COLO829 (cell line): ENCODE measurements around the gene SAP30L.

ENCODE experiments used
- DNase-seq: peaks from one replicate; pipeline ENCODE4 v3.0.0; 2012; ENCODE audit warnings: low spot score

The SAP30L gene, protein sequence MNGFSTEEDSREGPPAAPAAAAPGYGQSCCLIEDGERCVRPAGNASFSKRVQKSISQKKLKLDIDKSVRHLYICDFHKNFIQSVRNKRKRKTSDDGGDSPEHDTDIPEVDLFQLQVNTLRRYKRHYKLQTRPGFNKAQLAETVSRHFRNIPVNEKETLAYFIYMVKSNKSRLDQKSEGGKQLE

GRCh38 chr5:154445422-154446194 lies at the start of gene SAP30L:
Gene SAP30L, plus strand, starts transcription at chr5:154445997. Its CDS starts 608 bp downstream, at chr5:154446605.
- peak; percentile 94 for DNase-seq

DNA sequence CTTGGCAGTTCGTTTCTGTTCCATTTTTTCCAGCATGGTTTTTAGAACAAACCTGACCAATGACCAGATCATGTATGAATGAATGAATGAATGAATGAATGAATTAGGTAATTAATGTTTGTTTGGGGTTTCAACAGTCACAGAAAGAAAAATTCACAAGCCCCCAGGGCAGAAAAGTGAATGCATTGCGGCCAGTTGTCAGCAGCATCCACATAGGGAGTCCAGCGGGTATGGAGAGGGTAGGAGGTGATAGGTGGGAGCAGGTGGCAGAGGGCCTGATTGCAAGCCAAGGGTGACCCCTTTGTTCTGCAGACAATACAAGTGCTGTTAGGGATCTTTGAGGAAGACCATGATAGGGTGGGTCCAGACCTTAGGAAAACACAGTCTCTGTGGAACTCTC lies 49.7 kb upstream of the SAP30L start:
- DNase-seq, result no peak

- no peak for DNase-seq
Observed at GRCh38 chr5:154397652-154398406, 48.0 kb upstream of the SAP30L start.

DNA sequence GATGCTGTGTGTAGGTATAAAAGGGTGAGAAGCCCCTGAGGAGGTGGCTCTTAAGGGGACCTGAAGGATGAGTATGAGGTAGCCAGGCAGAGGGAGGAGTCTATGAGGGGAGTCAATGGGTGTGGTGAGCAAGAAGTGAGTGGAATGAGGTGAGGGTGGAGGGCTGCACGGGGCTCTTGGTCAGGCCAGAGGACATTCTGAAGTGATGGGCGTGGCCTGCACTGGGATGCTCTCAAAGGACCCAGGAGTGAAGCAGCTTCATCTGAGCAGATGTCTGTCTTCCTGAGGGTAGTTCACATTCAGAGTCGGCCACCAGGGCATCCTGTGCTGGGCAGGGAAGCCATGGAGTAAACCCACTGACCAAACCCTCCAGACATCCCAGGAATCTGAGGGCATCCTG lies 45.1 kb upstream of the SAP30L start:
- DNase-seq, result no peak

GRCh38 chr5:154401355-154401754 lies 44.4 kb upstream of the SAP30L start:
- no peak for DNase-seq

DNA sequence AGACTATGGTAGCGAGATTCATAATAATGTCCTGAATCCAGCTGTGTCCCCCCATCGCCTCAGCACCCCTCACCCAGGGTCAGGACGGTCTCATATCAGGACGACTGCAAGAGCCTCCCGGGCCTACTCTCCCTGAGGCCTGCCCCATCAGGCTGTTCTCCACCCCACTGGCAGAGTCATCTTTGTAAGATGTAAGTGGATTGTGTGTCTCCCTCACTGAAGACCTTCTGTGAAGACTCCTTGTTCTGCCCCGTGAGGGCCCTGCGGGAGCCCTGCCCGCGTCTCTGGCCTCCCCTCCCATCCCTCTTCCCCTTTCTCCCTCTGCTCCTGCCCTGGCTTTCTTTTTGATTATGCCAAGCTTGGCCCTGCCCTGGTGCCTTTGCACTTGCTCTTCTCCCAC lies 43.9 kb upstream of the SAP30L start:
- no peak for DNase-seq

- DNase-seq, result no peak
Observed at GRCh38 chr5:154402611-154403010, 43.2 kb upstream of the SAP30L start.

DNA sequence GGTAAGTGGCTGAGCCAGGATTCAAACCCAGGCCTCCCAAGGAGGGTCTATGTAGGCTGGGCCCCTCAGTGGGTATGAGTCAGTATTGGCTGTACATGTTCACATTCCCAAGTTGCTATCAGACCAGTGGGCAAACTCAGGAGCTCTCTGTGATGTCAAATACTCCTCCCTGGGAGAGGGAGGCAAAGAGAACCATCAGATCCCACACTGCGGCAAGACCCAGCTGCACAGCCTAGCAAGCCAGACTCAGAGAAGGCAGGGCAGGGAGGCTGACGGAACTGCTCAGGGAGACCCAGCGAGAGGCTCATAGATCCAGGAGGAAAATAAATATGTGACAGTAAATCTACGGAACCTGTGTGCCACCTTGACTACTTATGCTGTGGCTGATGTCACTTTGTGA lies 42.6 kb upstream of the SAP30L start:
- no peak for DNase-seq

DNA sequence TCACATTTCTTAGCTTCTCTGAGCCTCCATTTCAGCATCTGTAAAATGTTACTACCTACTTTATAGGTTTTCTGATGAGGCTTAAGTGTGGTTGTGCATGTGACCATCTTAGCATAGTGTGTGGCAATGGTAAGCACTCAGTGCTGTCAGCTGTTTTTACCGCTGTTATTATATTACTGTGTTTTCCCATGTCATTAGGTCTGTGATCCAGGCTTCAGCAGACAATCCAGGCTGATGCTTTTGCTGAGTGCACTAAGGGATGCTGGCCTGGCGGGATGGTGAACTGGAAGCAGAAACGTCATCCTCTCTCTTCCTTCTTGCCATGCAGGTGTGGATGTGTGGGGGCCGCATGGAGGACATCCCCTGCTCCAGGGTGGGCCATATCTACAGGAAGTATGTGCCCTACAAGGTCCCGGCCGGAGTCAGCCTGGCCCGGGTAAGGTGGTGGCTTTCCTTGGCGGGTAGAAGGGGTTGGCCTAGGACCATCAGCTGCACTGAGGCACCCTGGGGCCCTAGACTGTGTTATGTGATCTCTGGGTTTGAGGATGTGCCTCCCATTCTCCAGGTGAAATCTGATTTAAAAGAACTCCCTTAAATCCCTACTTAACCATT lies 41.9 kb upstream of the SAP30L start:
- no peak for DNase-seq

GRCh38 chr5:154405078-154405792 lies 40.6 kb upstream of the SAP30L start:
- peak; percentile 65 for DNase-seq

GRCh38 chr5:154406231-154406630 lies 39.6 kb upstream of the SAP30L start:
- DNase-seq, result no peak

- no peak for DNase-seq
Observed at GRCh38 chr5:154406826-154407225, 39.0 kb upstream of the SAP30L start.

- no peak for DNase-seq
Observed at GRCh38 chr5:154408811-154409210, 37.0 kb upstream of the SAP30L start.

DNA sequence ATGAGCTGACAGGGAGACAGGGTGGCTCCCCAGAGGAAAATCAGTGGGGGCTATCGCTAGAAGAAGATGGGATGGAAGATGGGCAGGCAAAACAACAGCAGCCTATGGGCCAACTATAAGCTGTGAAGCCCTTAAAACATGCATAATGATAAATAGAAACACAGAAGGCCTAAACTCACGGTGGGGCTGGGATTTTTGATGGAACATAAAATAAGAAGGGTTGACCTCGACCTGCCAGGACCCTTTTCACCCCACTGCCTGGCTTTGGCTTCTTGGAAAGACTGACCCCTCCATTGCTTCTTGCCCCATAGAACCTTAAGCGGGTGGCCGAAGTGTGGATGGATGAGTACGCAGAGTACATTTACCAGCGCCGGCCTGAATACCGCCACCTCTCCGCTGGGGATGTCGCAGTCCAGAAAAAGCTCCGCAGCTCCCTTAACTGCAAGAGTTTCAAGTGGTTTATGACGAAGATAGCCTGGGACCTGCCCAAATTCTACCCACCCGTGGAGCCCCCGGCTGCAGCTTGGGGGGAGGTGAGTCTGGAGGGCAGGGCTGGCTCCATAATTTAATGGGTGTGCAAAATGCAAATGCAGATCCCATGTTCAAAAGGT lies 36.5 kb upstream of the SAP30L start:
- no peak for DNase-seq

DNA sequence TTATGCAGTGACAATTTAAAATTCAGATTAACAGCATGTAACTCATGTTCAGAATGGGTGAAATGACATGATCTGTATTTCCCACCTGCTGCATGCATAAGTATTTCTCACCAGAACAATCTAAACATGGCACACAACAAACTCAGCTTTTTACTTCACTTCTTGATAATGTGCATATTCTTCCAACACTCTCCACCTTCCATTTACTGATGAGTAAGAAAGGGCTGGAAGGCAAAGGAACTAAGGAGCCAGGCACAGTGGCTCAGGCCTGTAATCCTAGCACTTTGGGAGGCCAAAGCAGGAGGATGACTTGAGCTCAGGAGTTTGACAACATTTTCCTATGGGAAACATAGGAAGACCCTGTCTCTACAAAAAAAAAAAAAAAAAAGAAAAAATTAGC lies 35.8 kb upstream of the SAP30L start:
- DNase-seq, result no peak

DNA sequence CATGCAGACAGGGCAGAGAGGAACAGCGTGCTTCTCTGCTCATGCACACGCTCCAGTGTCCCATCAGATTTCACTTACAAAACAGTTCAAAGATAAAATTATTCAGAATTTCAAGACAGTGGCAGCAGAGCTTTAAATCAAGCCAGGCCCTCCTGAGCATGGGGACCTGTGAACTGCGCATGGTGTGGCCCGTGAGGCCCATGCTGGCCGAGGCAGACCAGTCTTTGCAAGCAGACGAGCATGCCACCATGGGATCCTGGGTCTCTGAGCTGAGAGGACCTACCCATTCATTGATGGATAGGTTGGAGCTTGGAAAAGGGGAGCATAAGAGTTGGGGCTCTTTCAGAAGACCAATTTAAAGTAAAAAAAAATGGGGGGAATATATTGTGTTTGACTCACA lies 35.0 kb upstream of the SAP30L start:
- no peak for DNase-seq

- no peak for DNase-seq
Observed at GRCh38 chr5:154411338-154411737, 34.5 kb upstream of the SAP30L start.

DNA sequence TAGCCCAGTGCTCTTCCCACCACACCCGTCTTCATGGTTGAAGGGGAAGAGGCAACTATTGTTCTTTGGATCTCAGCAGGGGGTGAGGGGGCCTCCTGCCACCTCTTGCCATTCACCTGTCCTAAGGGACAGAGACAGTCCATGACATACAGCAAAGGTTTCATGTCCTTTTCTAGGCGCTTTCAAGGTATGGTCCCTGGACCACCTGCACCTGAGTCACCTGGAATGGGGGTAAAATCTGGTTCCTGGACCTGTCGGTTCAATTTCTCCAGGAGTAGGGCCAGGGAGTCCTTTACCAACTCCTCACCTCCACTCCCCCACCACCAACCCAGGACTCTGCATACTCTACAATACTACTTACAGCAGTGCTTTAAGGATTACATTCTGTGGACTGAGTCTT lies 33.5 kb upstream of the SAP30L start:
- DNase-seq, result no peak

GRCh38 chr5:154412925-154413324 lies 32.9 kb upstream of the SAP30L start:
- DNase-seq, result no peak

DNA sequence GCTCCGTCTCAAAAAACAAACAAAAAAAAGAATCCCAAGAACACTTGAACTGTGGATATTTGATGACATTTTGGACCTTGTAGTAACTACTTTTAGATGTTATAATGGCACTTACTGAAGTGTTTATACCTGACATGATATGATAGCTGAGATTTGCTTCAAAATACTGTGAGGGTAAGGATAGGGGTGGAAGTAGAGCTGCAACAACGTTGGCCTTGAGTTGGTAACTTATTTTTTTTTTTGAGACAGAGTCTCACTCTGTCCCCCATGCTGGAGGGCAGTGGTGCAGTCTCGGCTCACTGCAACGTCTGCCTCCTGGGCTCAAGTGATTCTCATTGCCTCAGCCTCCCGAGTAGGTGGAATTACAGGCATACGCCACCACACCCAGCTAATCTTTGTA lies 30.7 kb upstream of the SAP30L start:
- DNase-seq, result no peak

- no peak for DNase-seq
Observed at GRCh38 chr5:154418344-154418820, 27.4 kb upstream of the SAP30L start.
